ENCODE measurements around the gene TFAP2A. TPM values are rescaled to one million over a fixed set of nuclear protein-coding genes. Genes with fewer than 3 reads are reported as not detected.

Gene TFAP2A
- polyA plus RNA-seq, 2 of the 4 experiments (the other 2 are of a cell fraction) = 13.1 to 26.9 TPM

DNA sequence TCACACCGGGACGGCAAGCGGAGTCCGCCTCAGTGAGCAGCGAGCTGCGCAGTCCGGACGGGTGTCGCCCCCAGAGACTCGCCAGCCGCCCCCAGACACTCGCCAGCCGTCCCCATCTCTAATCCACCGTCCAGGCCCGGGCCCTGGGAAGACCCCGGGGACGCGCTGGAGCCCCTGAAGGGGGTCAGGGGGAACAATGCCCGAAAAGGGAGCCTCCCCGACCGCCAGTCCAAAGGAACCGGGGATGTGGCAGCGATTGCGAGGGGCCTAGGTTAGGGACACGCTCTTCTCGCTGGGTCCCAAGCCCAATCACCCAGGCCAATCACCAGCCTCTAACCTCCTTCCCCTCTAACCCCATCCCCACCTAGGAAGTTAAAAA lies 33.1 kb downstream of the TFAP2A start:
- POLR2A ChIA-PET = no interaction called here

DNA sequence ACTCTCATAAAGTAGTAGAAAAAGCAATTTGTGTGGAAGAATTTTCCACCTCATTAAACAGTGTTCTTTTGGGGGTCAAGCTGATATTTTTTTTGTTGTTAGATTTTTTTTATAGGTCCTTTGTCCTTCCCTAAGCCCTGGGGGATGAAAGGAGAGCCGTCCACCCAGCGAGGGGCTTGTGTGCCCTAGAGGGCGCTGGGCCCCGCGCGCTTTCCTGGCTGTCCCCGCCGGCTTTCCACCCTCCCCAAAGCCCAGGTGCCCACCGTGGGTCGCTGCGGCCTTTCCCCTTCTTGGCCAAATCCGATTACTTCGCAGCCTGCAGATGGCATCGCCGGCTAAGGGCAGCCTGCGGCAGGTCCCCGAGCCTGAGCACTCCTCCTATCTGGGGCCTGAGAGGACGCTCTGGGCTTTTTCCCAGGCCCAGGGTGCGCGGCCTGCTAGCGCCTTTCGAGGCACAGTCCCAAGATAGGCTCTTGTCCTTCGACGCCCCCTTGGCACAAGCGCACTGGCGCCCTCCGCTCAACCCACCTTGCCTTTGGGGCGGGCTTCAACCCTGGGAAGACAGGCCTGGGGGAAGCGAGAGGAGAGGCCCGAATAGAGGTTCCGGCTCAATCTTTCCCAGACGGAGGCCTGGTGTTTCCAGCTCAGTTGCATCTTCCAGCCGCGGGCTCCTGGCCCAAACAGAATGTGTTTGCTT lies 33.6 kb downstream of the TFAP2A start:
- ATAC-seq = peak in 1 of 2 experiments; percentile 38; a peak in 3 of 6 replicates
- no peak overlapping the region for H3K4me2 ChIP-seq
- 87% methylated on average over 26 of the region's 34 CpGs for WGBS (ENCODE audit: missing lambda C conversion rate)
- peak overlapping the region in 1 of 2 experiments; percentile 26; a peak in 1 of 6 replicates for H3K27ac ChIP-seq
- peaks cover 13% of the 10 kb centered on the region; the same call in 2 of the 3 replicates for H3K4me1 ChIP-seq
- no peak overlapping the region for H3K4me3 ChIP-seq
- TF ChIP-seq HOXA7 (CRISPR knock-in tag; IDR thresholded peaks at IDR 0.05) = no peak
- 0 out of 5 replicates have a peak, but pooled peaks of 1 of the 2 experiments have one; percentile 22 for TF ChIP-seq RAD21 (conservative IDR thresholded peaks at IDR 0.05 in 1 of 2, IDR thresholded peaks at IDR 0.05 in 1 of 2)
- no peak for TF ChIP-seq POLR2A (IDR thresholded peaks at IDR 0.05; ENCODE audit: low read length)
- TF ChIP-seq CEBPB (IDR thresholded peaks at IDR 0.05) = no peak
- no peaks in the 10 kb centered on the region for H3K9me3 ChIP-seq
- peak in 1 of 2 experiments; percentile 27 for DNase-seq (ENCODE audit: low read depth in 1 of 2, low spot score in 1 of 2)
- CTCF ChIA-PET = interaction anchor here (1.2 to 1.9 kb wide), 2 partner anchors 17 to 34 kb away, joined by 3 to 8 read pairs; partner anchors contain the start of gene TFAP2A
- FAIRE-seq = no peak
- POLR2A ChIA-PET = no interaction called here

More for the DNA sequence above, 33.1 kb downstream of the TFAP2A start:
- Histone ChIP-seq H3K27ac (peak overlapping the region in 1 of 2 experiments; percentile 14; a peak in 2 of 6 replicates), H3K9me3 (no peaks in the 10 kb centered on the region), H3K4me3 (no peak overlapping the region), H3K4me2 (no peak overlapping the region), H3K4me1 (peaks cover 17% of the 10 kb centered on the region; the same call in 2 of the 3 replicates)
- FAIRE-seq (no peak), DNase-seq (ENCODE audit: low read depth in 1 of 2, low spot score in 1 of 2) (no peak), ATAC-seq (no peak)
- CTCF ChIA-PET = interaction anchor here (1.9 kb wide), 1 partner anchor 33 kb away, joined by 8 read pairs; the partner anchor contains the start of gene TFAP2A
- WGBS (ENCODE audit: missing lambda C conversion rate) = 96% methylated on average over 19 of the region's 26 CpGs
- no peak for TF ChIP-seq SREBF2 (IDR thresholded peaks at IDR 0.05)

DNA sequence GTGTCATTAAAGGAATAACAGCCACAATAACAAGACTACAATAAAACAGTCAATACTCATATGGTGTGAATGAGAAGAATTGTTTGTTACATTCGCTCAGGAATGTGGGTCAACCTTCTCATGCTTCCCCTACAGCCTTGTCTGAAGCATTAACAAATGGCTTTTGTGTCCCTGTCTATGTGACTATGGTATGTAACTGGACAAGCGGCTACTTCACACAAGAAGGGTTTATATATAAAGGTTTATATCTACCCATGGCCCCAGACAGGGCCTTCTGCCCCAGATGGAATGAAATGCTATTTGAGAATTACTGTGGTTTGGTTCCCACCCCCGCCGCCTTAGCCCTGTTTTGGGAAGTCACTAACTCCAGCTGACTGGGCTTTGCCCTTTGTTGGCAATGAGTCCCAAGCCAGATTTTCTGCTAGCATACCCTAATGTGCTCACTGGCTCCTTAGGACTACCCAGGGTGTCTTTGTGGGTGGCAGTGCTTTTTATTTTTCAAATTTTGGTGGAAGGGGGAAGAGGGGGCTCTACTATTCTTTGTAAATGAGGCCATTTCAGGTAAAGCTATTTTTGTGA lies 39.4 kb downstream of the TFAP2A start:
- no peak overlapping the region for H3K4me2 ChIP-seq
- FAIRE-seq (no peak), DNase-seq (ENCODE audit: low read depth in 1 of 2, low spot score in 1 of 2) (no peak), ATAC-seq (no peak)
- TF ChIP-seq ZSCAN20 (CRISPR knock-in tag; IDR thresholded peaks at IDR 0.05) = no peak
- 91% methylated on average over 4 of the region's 4 CpGs for WGBS (ENCODE audit: missing lambda C conversion rate)
- H3K27ac ChIP-seq = peak overlapping the region in 1 of 2 experiments; percentile 68; a peak in 3 of 6 replicates
- POLR2A ChIA-PET = no interaction called here
- H3K4me1 ChIP-seq = peaks cover 17% of the 10 kb centered on the region
- no peaks in the 10 kb centered on the region for H3K9me3 ChIP-seq
- CTCF ChIA-PET = no interaction called here
- no peak overlapping the region for H3K4me3 ChIP-seq

- peak overlapping the region; percentile 79 for H3K4me2 ChIP-seq
- H3K4me3 ChIP-seq = no peak overlapping the region
- no peak for TF ChIP-seq ATOH8 (CRISPR knock-in tag; IDR thresholded peaks at IDR 0.05; ENCODE audit: low read depth)
- FAIRE-seq (no peak), DNase-seq (ENCODE audit: low read depth in 1 of 2, low spot score in 1 of 2) (peak; percentile 21 to 45), ATAC-seq (peak; percentile 50 to 88; a peak in 3 of 6 replicates)
- POLR2A ChIA-PET = no interaction called here
- peaks cover 21% of the 10 kb centered on the region for H3K4me1 ChIP-seq
- peak overlapping the region; percentile 61 to 68 for H3K27ac ChIP-seq
- CTCF ChIA-PET = no interaction called here
- 18% methylated on average over 3 of the region's 3 CpGs for WGBS (ENCODE audit: missing lambda C conversion rate)
- no peaks in the 10 kb centered on the region for H3K9me3 ChIP-seq
Measured at GRCh38 chr6:10373642-10374359, 41.1 kb downstream of the TFAP2A start.

DNA sequence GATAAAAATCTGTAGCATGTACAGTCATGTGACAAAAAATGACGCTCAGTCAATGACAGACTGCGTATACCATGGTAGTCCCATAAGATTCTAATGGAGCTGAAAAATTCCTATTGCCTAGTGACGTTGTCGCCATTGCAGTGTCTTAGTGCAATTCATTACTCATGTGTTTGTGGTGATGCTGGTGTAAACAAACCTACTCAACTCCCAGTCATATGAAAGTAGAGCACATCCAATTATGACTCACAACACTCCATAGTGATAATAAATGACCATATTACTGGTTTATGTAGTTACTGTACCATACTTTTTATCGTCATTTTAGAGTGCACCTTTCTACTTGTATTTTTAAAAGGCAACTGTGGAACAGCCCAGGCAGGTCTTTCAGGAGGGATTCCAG lies 45.0 kb downstream of the TFAP2A start:
- Histone ChIP-seq H3K4me1 (peaks cover 21% of the 10 kb centered on the region), H3K4me2 (no peak overlapping the region), H3K4me3 (no peak overlapping the region), H3K9me3 (no peaks in the 10 kb centered on the region), H3K27ac (no peak overlapping the region)
- DNase-seq (ENCODE audit: low read depth in 1 of 2, low spot score in 1 of 2) (peak in 1 of 2 experiments; percentile 44), FAIRE-seq (no peak), ATAC-seq (peak; percentile 19 to 62; a peak in 4 of 6 replicates)
- POLR2A ChIA-PET = no interaction called here
- CTCF ChIA-PET = no interaction called here
- TF ChIP-seq BCL3 (IDR thresholded peaks at IDR 0.05) = no peak
- TF ChIP-seq FOSL2 (IDR thresholded peaks at IDR 0.05) = no peak
- TF ChIP-seq FOSL2 (CRISPR knock-in tag; IDR thresholded peaks at IDR 0.05) = peak; percentile 74
- 69% methylated on average over 5 of the region's 5 CpGs for WGBS (ENCODE audit: missing lambda C conversion rate)
